NCI-H345 (cell line): ENCODE data around the gene ATXN7L3.

Experiments used
- DNase-seq: peaks from one replicate; lab custom pipeline; 2025; lab: John Stamatoyannopoulos, UW

Gene ATXN7L3

GRCh38 chr17:44200478-44201155 is 933 bp upstream of the ATXN7L3 start:
- no peak for DNase-seq

- DNase-seq: peak; percentile 66
Observed at GRCh38 chr17:44198721-44199552, 747 bp downstream of the ATXN7L3 start.

GRCh38 chr17:44197980-44198720 is 1.5 kb downstream of the ATXN7L3 start:
- DNase-seq: no peak

GRCh38 chr17:44197107-44197506 is 2.6 kb downstream of the ATXN7L3 start:
- DNase-seq: no peak

GRCh38 chr17:44193326-44194084 is 6.2 kb downstream of the ATXN7L3 start:
- no peak for DNase-seq

- no peak for DNase-seq
Observed at GRCh38 chr17:44192750-44193149, 6.9 kb downstream of the ATXN7L3 start.

- DNase-seq: no peak
Observed at GRCh38 chr17:44191941-44192496, 7.7 kb downstream of the ATXN7L3 start.

GRCh38 chr17:44191369-44191768 is 8.3 kb downstream of the ATXN7L3 start:
- no peak for DNase-seq

GRCh38 chr17:44190481-44190880 is 9.2 kb downstream of the ATXN7L3 start:
- no peak for DNase-seq

- DNase-seq: no peak
Observed at GRCh38 chr17:44188576-44189403, 10.9 kb downstream of the ATXN7L3 start.

- DNase-seq: no peak
Observed at GRCh38 chr17:44187131-44187899, 12.4 kb downstream of the ATXN7L3 start.

- peak; percentile 99 for DNase-seq
Observed at GRCh38 chr17:44186307-44187130, 13.2 kb downstream of the ATXN7L3 start, which contains the start of gene TMUB2. TMUB2 (plus strand) TSS chr17:44186972; CDS start chr17:44187709, 737 bp downstream.

GRCh38 chr17:44184212-44184810 is 15.4 kb downstream of the ATXN7L3 start:
- no peak for DNase-seq

- DNase-seq: no peak
Observed at GRCh38 chr17:44183024-44183423, 16.7 kb downstream of the ATXN7L3 start.

GRCh38 chr17:44178133-44178532 is 21.6 kb downstream of the ATXN7L3 start:
- no peak for DNase-seq

GRCh38 chr17:44177640-44178039 is 22.0 kb downstream of the ATXN7L3 start:
- no peak for DNase-seq

- no peak for DNase-seq
Observed at GRCh38 chr17:44176671-44177501, 22.8 kb downstream of the ATXN7L3 start.

- no peak for DNase-seq
Observed at GRCh38 chr17:44176257-44176656, 23.4 kb downstream of the ATXN7L3 start.
